HepG2 (cell line): ENCODE measurements around the gene BEND4. TPM values are rescaled to one million over a fixed set of nuclear protein-coding genes. Genes with fewer than 3 reads are reported as not detected.

Source experiments
- ATAC-seq: fragments of 200-7000 bp; cut with Tn5 transposase; 3 replicates; pipeline ENCODE4 v1.9.1; 2020; ENCODE audit warnings: mild to moderate bottlenecking, moderate library complexity
- BruUV-seq: library from RNA; stranded (reverse); fragments of 400-500 nt; replicated peaks from 2 replicates; lab custom pipeline; 2021; lab: Mats Ljungman, UMichigan
- CTCF ChIA-PET: fragments of 300-600 bp; formaldehyde crosslinking; extraction: SDS; loops from one replicate; lab custom pipeline; 2021; ENCODE audit warnings: low total read pairs, inconsistent platforms, low intra/inter-chr PET ratio; lab: Yijun Ruan, JAX
- POLR2A ChIA-PET: fragments of 350-600 bp; sonication (Branson Sonifier 250); formaldehyde crosslinking; loops from one replicate; lab custom pipeline; 2020; ENCODE audit warnings: antibody characterized with exemption, inconsistent platforms; lab: Yijun Ruan, JAX
- DNase-seq: peaks from one replicate; pipeline ENCODE4 v3.0.0-alpha.2; 2015; ENCODE audit warnings: low spot score
- FAIRE-seq: peaks from 3 replicates; lab custom pipeline; 2011; peaks lifted over from hg19 to GRCh38; lab: Jason Lieb, UNC
- H2AFZ ChIP-seq: one replicate; pipeline ENCODE4 v1.6.1; 2011; ENCODE audit warnings: low read length, inconsistent platforms
- H3K27ac ChIP-seq: fragments of 300-600 bp; 3 replicates; pipeline ENCODE4 v1.8.0; 2011; ENCODE audit warnings: mixed run types, mild to moderate bottlenecking, mixed read lengths, low read length, inconsistent platforms; ENCODE audit not compliant: insufficient read depth; ENCODE audit errors: extremely low read length
- H3K27me3 ChIP-seq, 2 experiments: fragments of 200-600 bp in 1 of 2; 2 replicates in 1 of 2; 3 replicates in 1 of 2; pipeline versions ENCODE4 v1.6.0 to v1.8.0; 2011; ENCODE audit warnings: low read length in 2 of 2, mild to moderate bottlenecking in 2 of 2, moderate library complexity in 2 of 2, inconsistent platforms in 1 of 2; ENCODE audit not compliant: insufficient read depth in 2 of 2, control insufficient read depth in 1 of 2
- H3K36me3 ChIP-seq, 2 experiments: fragments of 200-600 bp in 1 of 2; replicated peaks in 1 of 2; 2 replicates in 1 of 2; 3 replicates in 1 of 2; pipeline versions ENCODE4 v1.5.1 to v1.8.0; 2011; ENCODE audit warnings: low read length in 2 of 2, inconsistent platforms in 1 of 2; ENCODE audit not compliant: insufficient read depth in 2 of 2, control insufficient read depth in 1 of 2
- H3K4me1 ChIP-seq: 2 replicates; pipeline ENCODE4 v1.5.1; 2012; ENCODE audit warnings: low read length, inconsistent platforms; ENCODE audit not compliant: insufficient read depth
- H3K4me2 ChIP-seq: 2 replicates; pipeline ENCODE4 v1.6.0; 2011; ENCODE audit warnings: low read depth, low read length, inconsistent platforms
- H3K4me3 ChIP-seq, 3 experiments: fragments of 200-600 bp in 1 of 3; sonication (generic), shearing (Covaris generic) in 1 of 3; replicated peaks in 1 of 3; 2 replicates each; pipeline ENCODE4 v1.5.1; 2011 to 2016; ENCODE audit warnings: low read length in 3 of 3, inconsistent platforms in 2 of 3, low read depth in 2 of 3, mild to moderate bottlenecking in 2 of 3, control low read depth in 1 of 3, mixed read lengths in 1 of 3; ENCODE audit not compliant: insufficient read depth in 1 of 3
- H3K79me2 ChIP-seq: one replicate; pipeline ENCODE4 v1.6.1; 2011; ENCODE audit warnings: low read length, inconsistent platforms; ENCODE audit not compliant: insufficient read depth
- H3K9ac ChIP-seq: 2 replicates; pipeline ENCODE4 v1.6.0; 2011; ENCODE audit warnings: mild to moderate bottlenecking, low read depth, low read length, inconsistent platforms; ENCODE audit not compliant: insufficient read depth
- H3K9me3 ChIP-seq: 2 replicates; pipeline ENCODE4 v1.5.1; 2012; ENCODE audit warnings: mild to moderate bottlenecking, low read length
- H4K20me1 ChIP-seq: 2 replicates; pipeline ENCODE4 v1.6.0; 2011; ENCODE audit warnings: inconsistent platforms, mild to moderate bottlenecking, low read length, moderate library complexity; ENCODE audit not compliant: insufficient read depth
- E2F1 ChIP-seq: sonication (generic); formaldehyde crosslinking; IDR thresholded peaks from 2 replicates; pipeline ENCODE4 v1.5.0; 2020; ENCODE audit warnings: missing genetic modification reagents
- GATAD1 ChIP-seq: IDR thresholded peaks from 2 replicates; pipeline ENCODE4 v1.6.1; 2016; ENCODE audit warnings: missing genetic modification reagents, missing compliant biosample characterization
- MXD4 ChIP-seq: IDR thresholded peaks from 2 replicates; pipeline ENCODE4 v1.6.1; 2016; ENCODE audit warnings: mild to moderate bottlenecking, missing biosample characterization, missing genetic modification reagents
- NR3C1 ChIP-seq: sonication (generic); formaldehyde crosslinking; IDR thresholded peaks from 2 replicates; pipeline ENCODE4 v1.4.0; 2020; ENCODE audit warnings: missing genetic modification reagents
- ZFP41 ChIP-seq: sonication (generic); formaldehyde crosslinking; IDR thresholded peaks from 2 replicates; pipeline ENCODE4 v1.4.0; 2020; ENCODE audit warnings: mild to moderate bottlenecking, missing genetic modification reagents, borderline replicate concordance
- ZNF20 ChIP-seq: sonication (generic); formaldehyde crosslinking; IDR thresholded peaks from 2 replicates; pipeline ENCODE4 v1.4.0; 2020; ENCODE audit warnings: mild to moderate bottlenecking, moderate library complexity, missing genetic modification reagents
- ZNF282 ChIP-seq: fragments of 450-650 bp; IDR thresholded peaks from 2 replicates; pipeline ENCODE4 v1.6.1; 2018; ENCODE audit not compliant: partially characterized antibody
- ZNF556 ChIP-seq: sonication (generic); formaldehyde crosslinking; IDR thresholded peaks from 2 replicates; pipeline ENCODE4 v1.4.0; 2020; ENCODE audit warnings: mild to moderate bottlenecking, missing genetic modification reagents, borderline replicate concordance
- ZSCAN30 ChIP-seq: sonication (generic); formaldehyde crosslinking; IDR thresholded peaks from 2 replicates; pipeline ENCODE4 v1.5.0; 2020; ENCODE audit warnings: mild to moderate bottlenecking, missing genetic modification reagents
- WGBS: methylation state at CpG from one replicate; pipeline ENCODE4 v1.1.6; 2017; ENCODE audit warnings: low lambda C conversion rate; 5-methylcytosine and 5-hydroxymethylcytosine counted together
- in situ Hi-C: cut with HindIII; loops from 2 replicates; pipeline ENCODE4 v1.10.0; 2017; ENCODE audit warnings: low pct_unique_long_range_greater_than_20kb; ENCODE audit not compliant: extremely low pct_ligation_motif_present
- intact Hi-C: fragments of 100-400 bp; cut with micrococcal nuclease; formaldehyde crosslinking; loops from one replicate; pipeline ENCODE4 v1.10.0; 2022; ENCODE audit not compliant: unreplicated experiment
- polyA plus RNA-seq, 8 experiments: library from polyadenylated mRNA; depleted of rRNA in 3 of 8; stranded (reverse) in 7 of 8; unstranded in 1 of 8; fragments of >200 nt; fragmentation: Illumina TruSeq in 4 of 8; extraction: Trizol in 4 of 8; gene quantifications; 2 replicates each; pipeline versions ENCODE4 v1.2.1 to v1.2.3, GENCODE V29; 2011 to 2016; ENCODE audit warnings: low read depth in 4 of 8, missing spikeins in 1 of 8, mixed read lengths in 1 of 8; ENCODE audit not compliant: insufficient read depth in 1 of 8
- total RNA-seq, 5 experiments: library from RNA; depleted of rRNA; stranded (reverse); fragments of >200 nt; fragmentation: Illumina TruSeq; extraction: Trizol; gene quantifications; 2 replicates each; pipeline ENCODE4 v1.2.3, GENCODE V29; 2016; ENCODE audit warnings: low read depth in 1 of 5
- TF ChIP-seq, protein P1 (sequence below): IDR thresholded peaks from 2 replicates; pipeline ENCODE4 v1.6.1; 2016; ENCODE audit warnings: mild to moderate bottlenecking, missing biosample characterization, missing genetic modification reagents
- TF ChIP-seq, protein P2 (sequence below): sonication (generic); formaldehyde crosslinking; IDR thresholded peaks from 2 replicates; pipeline ENCODE4 v1.8.0; 2022; ENCODE audit warnings: missing genetic modification reagents, mild to moderate bottlenecking, inconsistent platforms, borderline replicate concordance
- TF ChIP-seq, protein P3 (sequence below): sonication (generic); formaldehyde crosslinking; IDR thresholded peaks from 2 replicates; pipeline ENCODE4 v1.5.0; 2020; ENCODE audit warnings: missing genetic modification reagents

Gene BEND4
- total and polyA plus RNA-seq, 2 of the 13 experiments (the other 11 are each of a cell fraction or from before 2014, with no cell fraction given) = not detected

DNA sequence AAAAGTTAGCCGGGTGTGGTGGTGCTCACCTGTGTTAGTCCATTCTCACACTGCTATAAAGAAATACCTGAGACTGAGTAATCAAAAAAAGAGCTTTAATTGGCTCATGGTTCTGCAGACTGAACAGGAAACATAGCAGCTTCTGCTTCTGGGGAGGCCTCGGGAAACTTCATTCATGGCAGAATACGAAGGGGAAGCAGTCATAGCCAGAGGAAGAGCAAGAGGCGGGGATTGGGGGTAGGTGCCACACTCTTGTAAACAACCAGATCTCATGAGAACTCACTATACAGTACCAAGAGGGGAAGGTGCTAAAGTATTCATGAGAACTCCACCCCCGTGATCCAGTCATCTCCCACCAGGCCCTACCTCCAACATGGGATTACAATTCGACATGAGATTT lies 64.1 kb downstream of the BEND4 start:
- no peaks in the 10 kb centered on the region for H4K20me1 ChIP-seq
- no peaks in the 10 kb centered on the region for H3K9me3 ChIP-seq
- DNase-seq (no peak), ATAC-seq (no peak), FAIRE-seq (no peak)
- intact Hi-C loops = no loop called here
- 95% methylated on average over 6 of the region's 6 CpGs for WGBS
- H3K36me3 ChIP-seq = peaks cover 0 to 4% of the 10 kb centered on the region in 2 experiments; a peak in 1 of 5 replicates
- TF ChIP-seq ZNF282 = no peak
- TF ChIP-seq ZSCAN30 = no peak
- TF ChIP-seq, protein P1, sequence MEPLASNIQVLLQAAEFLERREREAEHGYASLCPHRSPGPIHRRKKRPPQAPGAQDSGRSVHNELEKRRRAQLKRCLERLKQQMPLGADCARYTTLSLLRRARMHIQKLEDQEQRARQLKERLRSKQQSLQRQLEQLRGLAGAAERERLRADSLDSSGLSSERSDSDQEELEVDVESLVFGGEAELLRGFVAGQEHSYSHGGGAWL (CRISPR knock-in tag) = no peak
- TF ChIP-seq MXD4 (CRISPR knock-in tag) = no peak
- TF ChIP-seq ZFP41 = no peak
- TF ChIP-seq, protein P2, sequence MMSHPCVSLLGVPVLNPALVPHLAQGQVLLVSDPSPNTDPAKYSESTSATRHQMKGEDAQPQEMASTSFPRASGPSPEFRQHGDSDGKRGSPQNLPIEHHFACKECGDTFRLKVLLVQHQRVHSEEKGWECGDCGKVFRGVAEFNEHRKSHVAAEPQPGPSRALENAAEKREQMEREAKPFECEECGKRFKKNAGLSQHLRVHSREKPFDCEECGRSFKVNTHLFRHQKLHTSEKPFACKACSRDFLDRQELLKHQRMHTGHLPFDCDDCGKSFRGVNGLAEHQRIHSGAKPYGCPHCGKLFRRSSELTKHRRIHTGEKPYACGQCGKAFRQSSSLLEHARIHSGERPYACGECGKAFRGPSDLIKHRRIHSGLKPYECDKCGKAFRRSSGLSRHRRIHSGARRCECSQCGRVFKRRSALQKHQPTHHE = no peak
- no peak for TF ChIP-seq ZNF556 (CRISPR knock-in tag)
- no peak for TF ChIP-seq ZNF20
- TF ChIP-seq E2F1 (CRISPR knock-in tag) = no peak
- TF ChIP-seq NR3C1 (CRISPR knock-in tag) = no peak
- no peak for TF ChIP-seq GATAD1 (CRISPR knock-in tag)
- TF ChIP-seq, protein P3, sequence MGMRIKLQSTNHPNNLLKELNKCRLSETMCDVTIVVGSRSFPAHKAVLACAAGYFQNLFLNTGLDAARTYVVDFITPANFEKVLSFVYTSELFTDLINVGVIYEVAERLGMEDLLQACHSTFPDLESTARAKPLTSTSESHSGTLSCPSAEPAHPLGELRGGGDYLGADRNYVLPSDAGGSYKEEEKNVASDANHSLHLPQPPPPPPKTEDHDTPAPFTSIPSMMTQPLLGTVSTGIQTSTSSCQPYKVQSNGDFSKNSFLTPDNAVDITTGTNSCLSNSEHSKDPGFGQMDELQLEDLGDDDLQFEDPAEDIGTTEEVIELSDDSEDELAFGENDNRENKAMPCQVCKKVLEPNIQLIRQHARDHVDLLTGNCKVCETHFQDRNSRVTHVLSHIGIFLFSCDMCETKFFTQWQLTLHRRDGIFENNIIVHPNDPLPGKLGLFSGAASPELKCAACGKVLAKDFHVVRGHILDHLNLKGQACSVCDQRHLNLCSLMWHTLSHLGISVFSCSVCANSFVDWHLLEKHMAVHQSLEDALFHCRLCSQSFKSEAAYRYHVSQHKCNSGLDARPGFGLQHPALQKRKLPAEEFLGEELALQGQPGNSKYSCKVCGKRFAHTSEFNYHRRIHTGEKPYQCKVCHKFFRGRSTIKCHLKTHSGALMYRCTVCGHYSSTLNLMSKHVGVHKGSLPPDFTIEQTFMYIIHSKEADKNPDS (CRISPR knock-in tag) = no peak
- no peak overlapping the region for H3K4me3 ChIP-seq
- ChIA-PET POLR2A (no interaction called here), CTCF (no interaction called here)
- H2AFZ ChIP-seq = no peak overlapping the region
- H3K4me1 ChIP-seq = no peaks in the 10 kb centered on the region
- in situ Hi-C loops = no loop called here
- no TSS peak for BruUV-seq
- no peak overlapping the region for H3K4me2 ChIP-seq
- H3K79me2 ChIP-seq = no peaks in the 10 kb centered on the region
- no peaks in the 10 kb centered on the region for H3K27me3 ChIP-seq
- no peak overlapping the region for H3K27ac ChIP-seq
- H3K9ac ChIP-seq = no peak overlapping the region
